ENCODE measurements around the gene CCL24. TPM values are rescaled to one million over a fixed set of nuclear protein-coding genes. Genes with fewer than 3 reads are reported as not detected.
A peak's percentile ranks its signal among the peaks of the same experiment; 100 is the strongest.
"Not testable (repeated sequence)": the region's sequence is repeated elsewhere in the genome, so short reads cannot be mapped to it uniquely, and the experiment has no call there.

The CCL24 gene
- total RNA-seq, 1 donor from 2014 or later = not detected

DNA sequence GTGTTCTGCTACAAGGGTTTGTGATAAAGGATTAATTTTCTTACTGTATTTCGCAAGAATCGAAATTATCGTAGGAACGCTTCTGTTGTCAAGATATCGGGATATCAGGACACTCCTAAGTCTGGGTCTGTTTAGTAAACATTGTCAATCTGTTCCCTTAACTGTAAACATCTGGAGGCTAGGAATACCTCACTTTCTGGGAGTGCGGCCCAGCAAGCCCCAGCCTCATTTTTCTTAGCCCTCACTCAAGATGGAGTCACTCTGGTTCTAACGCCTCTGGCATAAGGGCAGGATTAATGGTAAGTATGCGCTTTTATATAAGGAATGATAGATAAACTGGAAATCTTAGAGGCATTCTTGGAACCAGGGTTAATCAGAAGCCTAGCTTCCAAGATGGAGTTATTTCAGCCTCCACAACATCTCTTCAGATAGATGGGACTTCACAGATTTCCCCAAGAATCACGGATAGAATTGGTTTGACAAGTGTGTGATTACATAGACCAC is 30.1 kb upstream of the CCL24 start:
- intact Hi-C loops (cut with DNase I) = no loop called here
- Histone ChIP-seq H3K27me3 (no peaks in the 10 kb centered on the region), H3K4me1 (peaks cover 14% of the 10 kb centered on the region), H3K27ac (no peak overlapping the region), H3K36me3 (no peaks in the 10 kb centered on the region), H3K9me3 (no peaks in the 10 kb centered on the region), H3K4me3 (no peak overlapping the region)
- no peak for DNase-seq (ENCODE audit: extremely low spot score in 2 of 2)
- TF ChIP-seq POLR2AphosphoS5 (IDR thresholded peaks at IDR 0.05; ENCODE audit: insufficient read depth in 1 of 2, low read depth in 1 of 2) (no peak), POLR2A (IDR thresholded peaks at IDR 0.05) (no peak)
- TF ChIP-seq, protein P1, sequence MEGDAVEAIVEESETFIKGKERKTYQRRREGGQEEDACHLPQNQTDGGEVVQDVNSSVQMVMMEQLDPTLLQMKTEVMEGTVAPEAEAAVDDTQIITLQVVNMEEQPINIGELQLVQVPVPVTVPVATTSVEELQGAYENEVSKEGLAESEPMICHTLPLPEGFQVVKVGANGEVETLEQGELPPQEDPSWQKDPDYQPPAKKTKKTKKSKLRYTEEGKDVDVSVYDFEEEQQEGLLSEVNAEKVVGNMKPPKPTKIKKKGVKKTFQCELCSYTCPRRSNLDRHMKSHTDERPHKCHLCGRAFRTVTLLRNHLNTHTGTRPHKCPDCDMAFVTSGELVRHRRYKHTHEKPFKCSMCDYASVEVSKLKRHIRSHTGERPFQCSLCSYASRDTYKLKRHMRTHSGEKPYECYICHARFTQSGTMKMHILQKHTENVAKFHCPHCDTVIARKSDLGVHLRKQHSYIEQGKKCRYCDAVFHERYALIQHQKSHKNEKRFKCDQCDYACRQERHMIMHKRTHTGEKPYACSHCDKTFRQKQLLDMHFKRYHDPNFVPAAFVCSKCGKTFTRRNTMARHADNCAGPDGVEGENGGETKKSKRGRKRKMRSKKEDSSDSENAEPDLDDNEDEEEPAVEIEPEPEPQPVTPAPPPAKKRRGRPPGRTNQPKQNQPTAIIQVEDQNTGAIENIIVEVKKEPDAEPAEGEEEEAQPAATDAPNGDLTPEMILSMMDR (IDR thresholded peaks at IDR 0.05) = no peak

DNA sequence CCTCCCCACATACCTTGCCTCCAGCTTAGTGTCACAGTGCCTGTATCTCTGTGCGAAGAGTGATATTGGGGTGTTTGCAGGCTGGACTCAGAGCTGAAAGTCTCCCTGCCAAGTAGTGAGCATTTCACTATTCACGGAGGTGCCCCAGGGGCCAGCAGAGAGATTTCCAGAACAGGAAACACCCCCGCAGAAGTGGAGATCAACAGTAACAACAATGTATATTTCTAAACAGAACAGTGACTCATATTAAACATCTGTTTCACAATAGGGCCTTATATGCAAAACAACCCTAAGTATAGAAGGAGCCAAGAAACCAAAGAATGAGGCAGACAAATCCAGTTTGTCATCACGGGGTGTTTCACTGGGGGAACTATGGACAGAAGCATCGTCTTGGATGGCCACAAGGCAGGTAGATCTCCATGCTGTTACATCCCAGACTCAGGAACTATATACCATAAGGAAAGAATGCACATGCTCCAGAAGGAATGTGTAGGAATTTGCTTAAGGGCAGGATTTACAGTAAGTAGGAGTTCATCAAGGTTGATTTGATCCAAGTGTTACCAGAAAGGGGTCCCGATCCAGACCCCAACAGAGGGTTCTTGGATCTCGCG is 29.3 kb upstream of the CCL24 start:
- TF ChIP-seq, protein P1 (IDR thresholded peaks at IDR 0.05) = no peak
- no peak for TF ChIP-seq POLR2A (IDR thresholded peaks at IDR 0.05)
- TF ChIP-seq POLR2AphosphoS5 (IDR thresholded peaks at IDR 0.05; ENCODE audit: insufficient read depth in 1 of 2, low read depth in 1 of 2) = peak in 1 of 2 donors; percentile 79
- intact Hi-C loops (cut with DNase I) = no loop called here
- Histone ChIP-seq H3K27ac (peak overlapping the region; percentile 43), H3K36me3 (no peaks in the 10 kb centered on the region), H3K4me1 (peaks cover 14% of the 10 kb centered on the region), H3K9me3 (no peaks in the 10 kb centered on the region), H3K27me3 (no peaks in the 10 kb centered on the region), H3K4me3 (no peak overlapping the region)
- no peak for DNase-seq (ENCODE audit: extremely low spot score in 2 of 2)

DNA sequence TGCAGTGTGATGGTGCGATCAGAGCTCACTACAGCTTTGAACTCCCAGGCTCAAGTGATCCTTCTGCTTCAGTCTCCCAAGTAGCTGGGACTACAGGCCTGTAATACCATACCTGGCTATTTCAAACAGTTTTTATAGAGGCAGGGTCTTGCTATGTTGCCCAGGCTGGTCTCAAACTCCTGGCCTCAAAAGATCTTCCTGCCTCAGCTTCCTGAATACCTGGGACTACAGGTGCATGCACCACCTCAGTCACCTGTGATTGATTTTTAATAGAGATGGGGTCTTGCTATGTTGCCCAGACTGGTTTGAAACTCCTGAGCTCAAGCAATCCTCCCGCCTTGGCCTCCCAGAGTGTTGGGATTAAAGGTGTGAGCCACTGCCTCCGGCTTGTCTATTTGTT is 26.4 kb upstream of the CCL24 start:
- no peak for TF ChIP-seq POLR2A (IDR thresholded peaks at IDR 0.05)
- TF ChIP-seq POLR2AphosphoS5 (IDR thresholded peaks at IDR 0.05; ENCODE audit: insufficient read depth in 1 of 2, low read depth in 1 of 2) = no peak
- TF ChIP-seq, protein P1 (IDR thresholded peaks at IDR 0.05) = no peak
- H3K9me3 ChIP-seq = no peaks in the 10 kb centered on the region
- H3K27ac ChIP-seq = no peak overlapping the region
- H3K27me3 ChIP-seq = no peaks in the 10 kb centered on the region
- DNase-seq (ENCODE audit: extremely low spot score in 2 of 2) = no peak
- intact Hi-C loops (cut with DNase I) = no loop called here
- H3K36me3 ChIP-seq = no peaks in the 10 kb centered on the region
- peaks cover 14% of the 10 kb centered on the region for H3K4me1 ChIP-seq
- no peak overlapping the region for H3K4me3 ChIP-seq

DNA sequence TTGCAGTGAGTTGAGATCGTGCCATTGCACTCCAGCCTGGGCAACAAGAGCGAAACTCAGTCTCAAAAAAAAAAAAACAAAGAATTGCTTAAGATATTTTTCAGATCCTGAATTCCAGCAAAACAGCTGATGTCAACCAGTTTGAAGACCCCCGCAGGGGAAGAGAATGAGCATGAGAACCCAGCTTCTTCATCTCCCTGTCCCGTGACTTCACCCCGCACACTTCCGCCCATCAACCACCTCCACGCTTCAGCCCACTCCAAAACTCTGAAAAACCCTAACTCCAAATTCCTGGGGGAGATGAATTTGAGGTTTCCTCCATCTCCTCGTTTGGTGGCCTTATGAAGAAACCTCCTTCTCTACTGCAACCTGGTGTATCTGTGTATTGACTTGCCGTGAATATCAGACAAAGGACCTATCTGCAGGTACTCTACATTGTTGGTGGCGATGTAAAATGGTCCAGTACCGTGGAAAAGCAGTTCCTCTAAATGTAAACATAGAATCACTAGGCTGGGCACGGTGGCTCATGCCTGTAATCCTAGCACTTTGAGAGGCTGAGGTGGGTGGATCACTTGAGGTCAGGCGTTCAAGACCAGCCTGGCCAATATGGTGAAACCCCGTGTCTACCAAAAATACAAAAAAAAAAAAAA is 24.8 kb upstream of the CCL24 start:
- DNase-seq (ENCODE audit: extremely low spot score in 2 of 2); H3K9me3 ChIP-seq; intact Hi-C loops (cut with DNase I); H3K4me3 ChIP-seq; H3K36me3 ChIP-seq; H3K27ac ChIP-seq; H3K27me3 ChIP-seq: not testable (repeated sequence)
- H3K4me1 ChIP-seq = peaks cover 14% of the 10 kb centered on the region

DNA sequence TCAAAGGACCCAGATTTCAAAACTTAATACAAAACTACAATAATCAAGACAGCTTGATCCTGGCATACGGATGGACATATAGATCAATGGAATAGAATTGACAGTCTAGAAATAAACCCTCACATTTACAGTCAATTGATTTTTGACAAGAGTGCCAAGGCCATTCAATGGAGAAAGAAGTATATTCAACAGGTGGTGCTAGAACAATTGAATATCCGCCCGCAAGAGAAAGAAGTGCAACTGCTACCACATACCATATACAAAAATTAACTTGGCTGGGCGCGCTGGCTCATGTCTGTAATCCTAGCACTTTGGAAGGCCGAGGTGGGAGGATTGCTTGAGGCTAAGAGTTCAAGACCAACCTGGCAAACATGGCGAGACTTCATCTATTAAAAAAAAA is 23.2 kb upstream of the CCL24 start:
- H3K9me3 ChIP-seq = no peaks in the 10 kb centered on the region
- no peak for DNase-seq (ENCODE audit: extremely low spot score in 2 of 2)
- H3K27ac ChIP-seq = no peak overlapping the region
- H3K27me3 ChIP-seq = no peaks in the 10 kb centered on the region
- H3K4me3 ChIP-seq = no peak overlapping the region
- intact Hi-C loops (cut with DNase I) = no loop called here
- TF ChIP-seq POLR2AphosphoS5 (IDR thresholded peaks at IDR 0.05; ENCODE audit: insufficient read depth in 1 of 2, low read depth in 1 of 2) (no peak), POLR2A (IDR thresholded peaks at IDR 0.05) (no peak)
- TF ChIP-seq, protein P1 (IDR thresholded peaks at IDR 0.05) = no peak
- no peaks in the 10 kb centered on the region for H3K36me3 ChIP-seq
- no peaks in the 10 kb centered on the region for H3K4me1 ChIP-seq
